Hematopoietic multipotent progenitor cell treated with erythropoietin and hydrocortisone succinate and interleukin-3 and kit ligand, for 17 days (in vitro differentiated cells): ENCODE data around the gene SRSF3.
"Not testable (repeated sequence)": the region's sequence is repeated elsewhere in the genome, so short reads cannot be mapped to it uniquely, and the experiment has no call there.

Experiments used
- DNase-seq: peaks from one replicate; pipeline ENCODE4 v3.0.0-alpha.2; 2015; ENCODE audit warnings: low spot score

Gene SRSF3

GRCh38 chr6:36605143-36605542 lies 11.0 kb downstream of the SRSF3 start:
- no peak for DNase-seq

GRCh38 chr6:36605560-36606391 lies 11.6 kb downstream of the SRSF3 start:
- DNase-seq, result no peak

GRCh38 chr6:36607305-36607682 lies 13.1 kb downstream of the SRSF3 start:
- not testable (repeated sequence) for DNase-seq

- DNase-seq, result no peak
These were observed 13.7 kb downstream of the SRSF3 start for GRCh38 chr6:36607683-36608386.

- no peak for DNase-seq
These were observed 14.8 kb downstream of the SRSF3 start for GRCh38 chr6:36608788-36609563.

- no peak for DNase-seq
These were observed 15.4 kb downstream of the SRSF3 start for GRCh38 chr6:36609582-36609981.

GRCh38 chr6:36610041-36610955 lies 16.1 kb downstream of the SRSF3 start:
- DNase-seq, result no peak

GRCh38 chr6:36610956-36611336 lies 16.8 kb downstream of the SRSF3 start:
- no peak for DNase-seq

- DNase-seq, result not testable (repeated sequence)
These were observed 17.5 kb downstream of the SRSF3 start for GRCh38 chr6:36611679-36612078.

- DNase-seq, result no peak
These were observed 18.0 kb downstream of the SRSF3 start for GRCh38 chr6:36612101-36612625.

- no peak for DNase-seq
These were observed 19.2 kb downstream of the SRSF3 start for GRCh38 chr6:36613200-36613995.

GRCh38 chr6:36615018-36615761 lies 21.0 kb downstream of the SRSF3 start:
- peak; percentile 72 for DNase-seq

- peak; percentile 45 for DNase-seq
These were observed 22.8 kb downstream of the SRSF3 start for GRCh38 chr6:36616893-36617521.

- no peak for DNase-seq
These were observed 24.5 kb downstream of the SRSF3 start for GRCh38 chr6:36618366-36619355.

- DNase-seq, result no peak
These were observed 27.3 kb downstream of the SRSF3 start for GRCh38 chr6:36621371-36621855.

GRCh38 chr6:36622901-36623546 lies 28.9 kb downstream of the SRSF3 start:
- DNase-seq, result no peak
